Thymus (tissue), 11 donors: ENCODE results near the gene CMA1. TPM values are rescaled to one million over a fixed set of nuclear protein-coding genes. Genes with fewer than 3 reads are reported as not detected.

Experiments used
- DNase-seq, 9 donors: peaks; one replicate each; pipeline ENCODE4 v3.0.0-alpha.2; 2013; ENCODE audit warnings: low spot score in 9 of 9, low read depth in 6 of 9, missing footprints in 1 of 9
- H3K27ac ChIP-seq, 2 donors: one replicate each; pipeline ENCODE4 v1.5.1; 2013; ENCODE audit warnings: control low read depth in 1 of 2, low read depth in 1 of 2, low read length in 1 of 2, mild to moderate bottlenecking in 1 of 2, moderate library complexity in 1 of 2
- H3K27me3 ChIP-seq, 2 donors: one replicate each; pipeline ENCODE4 v1.5.1; 2013; ENCODE audit warnings: low read length in 1 of 2; ENCODE audit not compliant: control insufficient read depth in 2 of 2, insufficient read depth in 1 of 2
- H3K36me3 ChIP-seq, 2 donors: one replicate each; pipeline ENCODE4 v1.5.1; 2013; ENCODE audit warnings: low read length in 1 of 2, mild to moderate bottlenecking in 1 of 2, moderate library complexity in 1 of 2; ENCODE audit not compliant: control insufficient read depth in 2 of 2, insufficient read depth in 2 of 2
- H3K4me1 ChIP-seq, 2 donors: one replicate each; pipeline ENCODE4 v1.5.1; 2013; ENCODE audit warnings: low read length in 2 of 2; ENCODE audit not compliant: control insufficient read depth in 2 of 2, insufficient read depth in 2 of 2
- H3K4me3 ChIP-seq, 2 donors: one replicate each; pipeline ENCODE4 v1.5.1; 2013; ENCODE audit warnings: low read length in 2 of 2, control low read depth in 1 of 2, mild to moderate bottlenecking in 1 of 2
- H3K9me3 ChIP-seq, 2 donors: one replicate each; pipeline ENCODE4 v1.5.1; 2013; ENCODE audit warnings: low read length in 1 of 2, mild to moderate bottlenecking in 1 of 2; ENCODE audit not compliant: control insufficient read depth in 2 of 2, insufficient read depth in 1 of 2
- WGBS: extraction: QIAGEN DNeasy Blood & Tissue Kit; methylation state at CpG from one replicate; pipeline ENCODE4 v1.1.7; 2013; 5-methylcytosine and 5-hydroxymethylcytosine counted together
- polyA plus RNA-seq: library from polyadenylated mRNA; stranded (reverse); fragments of 200-250 nt; gene quantifications from one replicate; pipeline ENCODE4 v1.2.3, GENCODE V29; 2013
- total RNA-seq: library from RNA; stranded (reverse); fragments of 120-200 nt; gene quantifications from one replicate; pipeline ENCODE4 v1.2.4, GENCODE V29; 2013
- donor health status: healthy.

The CMA1 gene
- total and polyA plus RNA-seq, 2 donors, result 0.28 to 0.96 TPM

DNA sequence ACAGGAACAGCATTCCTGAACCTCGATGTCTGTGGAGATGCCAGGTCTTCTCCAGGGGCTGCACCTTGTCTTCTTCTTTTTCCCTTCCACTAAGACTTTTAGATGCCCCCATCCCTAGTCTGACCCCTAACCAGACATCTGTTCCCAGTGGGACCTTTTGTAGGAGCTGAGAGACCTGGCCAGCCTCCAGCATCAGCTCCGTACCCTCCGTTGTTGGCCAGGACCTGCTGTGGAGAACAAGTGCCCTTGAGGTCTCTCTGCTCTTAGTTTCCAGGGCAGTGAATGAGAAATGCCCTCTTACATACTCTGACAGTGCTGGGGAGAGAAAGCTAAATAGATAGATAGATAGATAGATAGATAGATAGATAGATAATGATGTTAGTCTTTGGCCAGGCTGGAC is 48.7 kb downstream of the CMA1 start:
- no peak for DNase-seq
- Histone ChIP-seq H3K4me1 (peaks cover 5 to 9% of the 10 kb centered on the region in 2 donors), H3K9me3 (peaks cover 0 to 5% of the 10 kb centered on the region in 2 donors), H3K36me3 (no peaks in the 10 kb centered on the region), H3K27me3 (no peaks in the 10 kb centered on the region), H3K27ac (no peak overlapping the region), H3K4me3 (no peak overlapping the region)
- WGBS, result over 99% methylated on average over 3 of the region's 3 CpGs

DNA sequence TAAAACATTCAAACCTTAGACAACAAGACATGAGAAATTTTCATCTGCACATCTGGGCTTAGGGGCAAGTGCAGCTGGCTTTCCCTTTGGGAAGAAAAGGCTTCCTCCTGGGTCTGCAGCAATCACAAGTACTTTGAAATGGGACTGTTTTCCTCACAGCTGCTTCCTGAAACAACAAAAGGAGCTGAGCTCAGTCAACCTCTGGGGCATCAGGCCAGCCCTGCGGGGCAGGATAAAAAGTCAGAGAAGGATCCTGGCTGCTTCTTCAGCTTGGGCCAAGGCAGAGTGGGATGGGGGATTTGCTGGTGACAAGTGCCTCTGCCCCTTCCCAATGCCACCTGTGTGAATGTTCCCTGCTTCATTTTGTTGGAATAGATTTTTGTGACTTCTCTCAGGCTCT is 49.3 kb downstream of the CMA1 start:
- no peaks in the 10 kb centered on the region for H3K27me3 ChIP-seq
- H3K4me1 ChIP-seq, result peaks cover 3 to 7% of the 10 kb centered on the region in 2 donors
- H3K27ac ChIP-seq, result no peak overlapping the region
- peaks cover 0 to 5% of the 10 kb centered on the region in 2 donors for H3K9me3 ChIP-seq
- H3K4me3 ChIP-seq, result no peak overlapping the region
- H3K36me3 ChIP-seq, result no peaks in the 10 kb centered on the region
- WGBS, result 97% methylated on average over 1 of the region's 1 CpG
- no peak for DNase-seq

GRCh38 chr14:24456980-24457379 is 51.1 kb downstream of the CMA1 start:
- Histone ChIP-seq H3K4me3 (no peak overlapping the region), H3K27ac (no peak overlapping the region), H3K9me3 (peaks cover 0 to 13% of the 10 kb centered on the region in 2 donors), H3K36me3 (no peaks in the 10 kb centered on the region), H3K4me1 (peaks cover 0 to 4% of the 10 kb centered on the region in 2 donors), H3K27me3 (no peaks in the 10 kb centered on the region)
- DNase-seq, result no peak

Other genes with a start within 250 kb of the CMA1 start
- 1.5 TPM for gene TGM1, start 245.1 kb downstream of the CMA1 start, total RNA-seq
- 41.0 TPM for gene TGM1, start 245.1 kb downstream of the CMA1 start, polyA plus RNA-seq
- 14.8 TPM for gene RABGGTA, start 236.7 kb downstream of the CMA1 start, total RNA-seq
- 40.4 TPM for gene RABGGTA, start 236.7 kb downstream of the CMA1 start, polyA plus RNA-seq
- gene DHRS1, start 208.5 kb downstream of the CMA1 start, total RNA-seq, result 10.2 TPM
- 59.6 TPM for gene DHRS1, start 208.5 kb downstream of the CMA1 start, polyA plus RNA-seq
- gene NOP9, start 208.4 kb downstream of the CMA1 start, total RNA-seq, result 14.9 TPM
- 7.9 TPM for gene NOP9, start 208.4 kb downstream of the CMA1 start, polyA plus RNA-seq
- gene CIDEB, start 200.3 kb downstream of the CMA1 start, total RNA-seq, result 8.1 TPM
- 13.4 TPM for gene CIDEB, start 200.3 kb downstream of the CMA1 start, polyA plus RNA-seq
- 5.5 TPM for gene LTB4R2, start 198.1 kb downstream of the CMA1 start, total RNA-seq
- gene LTB4R2, start 198.1 kb downstream of the CMA1 start, polyA plus RNA-seq, result 6.5 TPM
- 4.4 TPM for gene LTB4R, start 196.8 kb downstream of the CMA1 start, total RNA-seq
- gene LTB4R, start 196.8 kb downstream of the CMA1 start, polyA plus RNA-seq, result 73.3 TPM
- 1.9 TPM for gene ADCY4, start 173.2 kb downstream of the CMA1 start, total RNA-seq
- 17.6 TPM for gene ADCY4, start 173.2 kb downstream of the CMA1 start, polyA plus RNA-seq
- gene RIPK3, start 168.3 kb downstream of the CMA1 start, total RNA-seq, result 10.9 TPM
- 15.2 TPM for gene RIPK3, start 168.3 kb downstream of the CMA1 start, polyA plus RNA-seq
- gene NFATC4, start 140.1 kb downstream of the CMA1 start, total RNA-seq, result 16.6 TPM
- gene NFATC4, start 140.1 kb downstream of the CMA1 start, polyA plus RNA-seq, result 79.8 TPM
- gene NYNRIN, start 109.3 kb downstream of the CMA1 start, total RNA-seq, result 3.1 TPM
- gene NYNRIN, start 109.3 kb downstream of the CMA1 start, polyA plus RNA-seq, result 4.3 TPM
- gene CBLN3, start 78.6 kb downstream of the CMA1 start, total RNA-seq, result 2.8 TPM
- 9.5 TPM for gene CBLN3, start 78.6 kb downstream of the CMA1 start, polyA plus RNA-seq
- 35.3 TPM for gene KHNYN, start 78.3 kb downstream of the CMA1 start, total RNA-seq
- gene KHNYN, start 78.3 kb downstream of the CMA1 start, polyA plus RNA-seq, result 28.9 TPM
- gene SDR39U1, start 65.5 kb downstream of the CMA1 start, total RNA-seq, result 34.9 TPM
- gene SDR39U1, start 65.5 kb downstream of the CMA1 start, polyA plus RNA-seq, result 148 TPM
- 19.9 TPM for gene CTSG, start 68.0 kb upstream of the CMA1 start, total RNA-seq
- gene CTSG, start 68.0 kb upstream of the CMA1 start, polyA plus RNA-seq, result 4.8 TPM
- 0.57 TPM for gene GZMH, start 101.4 kb upstream of the CMA1 start, total RNA-seq
- 3.1 TPM for gene GZMH, start 101.4 kb upstream of the CMA1 start, polyA plus RNA-seq
- 7.3 TPM for gene GZMB, start 125.9 kb upstream of the CMA1 start, total RNA-seq
- 7.0 TPM for gene GZMB, start 125.9 kb upstream of the CMA1 start, polyA plus RNA-seq